ENCODE results near the gene ARHGAP35. TPM values are rescaled to one million over a fixed set of nuclear protein-coding genes. Genes with fewer than 3 reads are reported as not detected.
A peak's percentile ranks its signal among the peaks of the same experiment; 100 is the strongest.

Gene ARHGAP35
- total RNA-seq, 6 experiments from 2014 or later = 33.5 to 54.4 (median 47.8) TPM

GRCh38 chr19:46901701-46902401 is 41.1 kb downstream of the ARHGAP35 start:
- no peak for ATAC-seq
- intact Hi-C loops (cut with DNase I) = no loop called here

DNA sequence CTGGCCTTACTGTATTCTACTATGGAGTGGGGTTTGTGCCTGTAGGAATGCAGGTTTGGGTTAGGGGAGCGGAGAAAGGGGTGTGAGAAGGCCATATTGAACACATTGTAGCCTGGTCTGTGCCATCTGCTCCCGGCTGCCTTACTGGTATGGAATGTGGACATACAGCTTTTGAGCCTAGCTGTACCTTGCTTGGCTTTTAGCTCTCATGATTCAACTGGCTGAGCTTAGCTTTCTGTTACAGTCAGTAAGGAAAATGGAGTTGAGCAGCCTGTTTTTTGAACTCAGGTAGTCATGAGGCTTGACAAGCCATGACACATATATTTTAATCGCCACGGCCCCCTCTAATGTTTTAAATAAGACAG is 41.6 kb downstream of the ARHGAP35 start:
- Histone ChIP-seq H3K36me3 (no peaks in the 10 kb centered on the region), H3K4me1 (peaks cover 0 to 29% (median 8%) of the 10 kb centered on the region in 4 donors), H3K4me3 (no peak overlapping the region), H3K27me3 (no peaks in the 10 kb centered on the region), H3K27ac (no peak overlapping the region), H3K9me3 (no peaks in the 10 kb centered on the region)
- TF ChIP-seq POLR2A (IDR thresholded peaks at IDR 0.05) = no peak
- TF ChIP-seq, protein P1, sequence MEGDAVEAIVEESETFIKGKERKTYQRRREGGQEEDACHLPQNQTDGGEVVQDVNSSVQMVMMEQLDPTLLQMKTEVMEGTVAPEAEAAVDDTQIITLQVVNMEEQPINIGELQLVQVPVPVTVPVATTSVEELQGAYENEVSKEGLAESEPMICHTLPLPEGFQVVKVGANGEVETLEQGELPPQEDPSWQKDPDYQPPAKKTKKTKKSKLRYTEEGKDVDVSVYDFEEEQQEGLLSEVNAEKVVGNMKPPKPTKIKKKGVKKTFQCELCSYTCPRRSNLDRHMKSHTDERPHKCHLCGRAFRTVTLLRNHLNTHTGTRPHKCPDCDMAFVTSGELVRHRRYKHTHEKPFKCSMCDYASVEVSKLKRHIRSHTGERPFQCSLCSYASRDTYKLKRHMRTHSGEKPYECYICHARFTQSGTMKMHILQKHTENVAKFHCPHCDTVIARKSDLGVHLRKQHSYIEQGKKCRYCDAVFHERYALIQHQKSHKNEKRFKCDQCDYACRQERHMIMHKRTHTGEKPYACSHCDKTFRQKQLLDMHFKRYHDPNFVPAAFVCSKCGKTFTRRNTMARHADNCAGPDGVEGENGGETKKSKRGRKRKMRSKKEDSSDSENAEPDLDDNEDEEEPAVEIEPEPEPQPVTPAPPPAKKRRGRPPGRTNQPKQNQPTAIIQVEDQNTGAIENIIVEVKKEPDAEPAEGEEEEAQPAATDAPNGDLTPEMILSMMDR (IDR thresholded peaks at IDR 0.05) = no peak
- ATAC-seq = no peak
- no peak for DNase-seq
- intact Hi-C loops (cut with DNase I) = no loop called here
- 88% methylated on average over 4 of the region's 4 CpGs for WGBS (ENCODE audit: insufficient coverage, low coverage, low lambda C conversion rate, missing lambda C conversion rate)

More at GRCh38 chr19:46901701-46902401, 41.1 kb downstream of the ARHGAP35 start:
- Histone ChIP-seq H3K4me1 (peaks cover 0 to 32% (median 8%) of the 10 kb centered on the region in 4 donors), H3K27me3 (no peaks in the 10 kb centered on the region), H3K9me3 (no peaks in the 10 kb centered on the region), H3K27ac (no peak overlapping the region), H3K36me3 (no peaks in the 10 kb centered on the region), H3K4me3 (no peak overlapping the region)
- TF ChIP-seq POLR2A (IDR thresholded peaks at IDR 0.05) = no peak
- TF ChIP-seq, protein P1 (IDR thresholded peaks at IDR 0.05) = no peak
- no peak for DNase-seq

DNA sequence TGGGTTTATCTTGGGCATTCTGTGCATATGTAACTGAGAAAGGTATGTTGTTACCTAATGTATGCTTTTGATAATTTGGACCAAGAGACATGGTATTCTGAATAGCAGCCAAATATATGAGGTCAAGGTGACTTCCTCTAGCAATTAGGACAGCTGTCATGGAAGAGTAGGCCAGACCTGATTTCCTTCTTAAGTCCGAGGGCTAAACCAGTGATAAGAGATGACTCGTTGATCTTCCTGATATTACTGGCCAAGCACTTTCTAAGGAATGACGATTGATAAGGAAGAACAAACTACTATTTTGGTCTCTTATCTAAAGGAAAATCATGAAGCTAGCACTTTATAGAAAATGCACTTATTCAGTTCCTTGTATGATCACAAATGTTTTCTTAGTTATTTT is 42.7 kb downstream of the ARHGAP35 start:
- WGBS (ENCODE audit: insufficient coverage, low coverage, low lambda C conversion rate, missing lambda C conversion rate) = 20% methylated on average over 3 of the region's 3 CpGs
- intact Hi-C loops (cut with DNase I) = no loop called here
- H3K36me3 ChIP-seq = no peaks in the 10 kb centered on the region
- H3K27ac ChIP-seq = peak overlapping the region in 1 of 3 donors; percentile 35
- no peak overlapping the region for H3K4me3 ChIP-seq
- H3K4me1 ChIP-seq = peaks cover 2 to 35% (median 11%) of the 10 kb centered on the region in 4 donors
- TF ChIP-seq, protein P1 (IDR thresholded peaks at IDR 0.05) = no peak
- TF ChIP-seq POLR2A (IDR thresholded peaks at IDR 0.05) = no peak
- DNase-seq = no peak
- no peaks in the 10 kb centered on the region for H3K27me3 ChIP-seq
- H3K9me3 ChIP-seq = no peaks in the 10 kb centered on the region
- no peak for ATAC-seq

- H3K4me3 ChIP-seq = no peak overlapping the region
- 64% methylated on average over 11 of the region's 16 CpGs for WGBS (ENCODE audit: insufficient coverage, low coverage, low lambda C conversion rate, missing lambda C conversion rate)
- DNase-seq = no peak
- peak; percentile 45 to 59 (median 51) for ATAC-seq
- no peak for TF ChIP-seq POLR2A (IDR thresholded peaks at IDR 0.05)
- TF ChIP-seq, protein P1 (IDR thresholded peaks at IDR 0.05) = no peak
- H3K27ac ChIP-seq = peak overlapping the region in 2 of 3 donors; percentile 35 to 38
- no peaks in the 10 kb centered on the region for H3K27me3 ChIP-seq
- no peaks in the 10 kb centered on the region for H3K36me3 ChIP-seq
- intact Hi-C loops (cut with DNase I) = no loop called here
- H3K9me3 ChIP-seq = no peaks in the 10 kb centered on the region
- peaks cover 2 to 45% (median 15%) of the 10 kb centered on the region in 4 donors for H3K4me1 ChIP-seq
Observed at GRCh38 chr19:46904114-46905060, 43.6 kb downstream of the ARHGAP35 start.

Data from right lobe of liver (tissue), 6 donors.